A673 (cell line): Measurements from ENCODE around the gene STK38L. TPM values are rescaled to one million over a fixed set of nuclear protein-coding genes. Genes with fewer than 3 reads are reported as not detected.

Source experiments
- BruUV-seq: library from RNA; stranded (reverse); fragments of 400-500 nt; replicated peaks from 2 replicates; lab custom pipeline; 2021; lab: Mats Ljungman, UMichigan
- CTCF ChIA-PET: fragments of 300-600 bp; sonication (Branson Sonifier 250); formaldehyde crosslinking; loops from one replicate; lab custom pipeline; 2022; ENCODE audit warnings: antibody characterized with exemption; lab: Charles Lee
- POLR2A ChIA-PET: fragments of 300-600 bp; sonication (Branson Sonifier 250); formaldehyde crosslinking; loops from one replicate; lab custom pipeline; 2022; ENCODE audit warnings: antibody characterized with exemption; ENCODE audit not compliant: low non-redundant PET; lab: Charles Lee
- DNase-seq: peaks from one replicate; pipeline ENCODE4 v3.0.0-alpha.2; 2015; ENCODE audit warnings: low spot score
- H3K27ac ChIP-seq: fragments of 200-600 bp; sonication (generic); 2 replicates; pipeline ENCODE4 v1.5.1; 2016; ENCODE audit warnings: mixed run types, low read depth, mild to moderate bottlenecking, mixed read lengths, antibody characterized with exemption, low read length; ENCODE audit not compliant: poor library complexity, severe bottlenecking
- H3K27me3 ChIP-seq: fragments of 200-600 bp; sonication (generic); replicated peaks from 2 replicates; pipeline ENCODE4 v1.6.1; 2017; ENCODE audit warnings: mixed run types, low read depth, mild to moderate bottlenecking, mixed read lengths, antibody characterized with exemption, low read length; ENCODE audit not compliant: insufficient read depth, poor library complexity
- H3K36me3 ChIP-seq: fragments of 200-600 bp; sonication (generic); 2 replicates; pipeline ENCODE4 v1.6.1; 2016; ENCODE audit warnings: mixed run types, mild to moderate bottlenecking, mixed read lengths, antibody characterized with exemption, low read length; ENCODE audit not compliant: insufficient read depth, poor library complexity, severe bottlenecking
- H3K4me1 ChIP-seq: fragments of 200-600 bp; sonication (generic); 2 replicates; pipeline ENCODE4 v1.6.1; 2017; ENCODE audit warnings: mixed run types, mild to moderate bottlenecking, mixed read lengths, antibody characterized with exemption, low read length; ENCODE audit not compliant: insufficient read depth, poor library complexity, severe bottlenecking
- H3K4me3 ChIP-seq: fragments of 200-600 bp; sonication (generic); 2 replicates; pipeline ENCODE4 v1.5.1; 2016; ENCODE audit warnings: low read depth, mixed run types, mild to moderate bottlenecking, mixed read lengths, low read length; ENCODE audit not compliant: poor library complexity, severe bottlenecking
- H3K9me3 ChIP-seq: fragments of 200-600 bp; sonication (generic); 2 replicates; pipeline ENCODE4 v1.6.1; 2016; ENCODE audit warnings: mixed run types, low read depth, mild to moderate bottlenecking, mixed read lengths, antibody characterized with exemption, low read length; ENCODE audit not compliant: poor library complexity, severe bottlenecking
- CTCF ChIP-seq: fragments of 300-800, 200-600 bp; sonication (generic); conservative IDR thresholded peaks from 2 replicates; pipeline ENCODE4 v1.5.1; 2017; ENCODE audit warnings: low read depth, mild to moderate bottlenecking, antibody characterized with exemption, low read length, moderate library complexity, mixed read lengths
- EZH2 ChIP-seq: fragments of 200-600 bp; sonication (generic); IDR thresholded peaks from 2 replicates; pipeline ENCODE4 v1.6.1; 2017; ENCODE audit warnings: borderline replicate concordance, low read depth, mild to moderate bottlenecking, mixed read lengths, antibody characterized with exemption, low read length; ENCODE audit not compliant: poor library complexity, severe bottlenecking
- intact Hi-C: fragments of 100-400 bp; cut with micrococcal nuclease; formaldehyde crosslinking; loops from one replicate; pipeline ENCODE4 v1.10.0; 2022; ENCODE audit not compliant: unreplicated experiment
- total RNA-seq: library from RNA; stranded (reverse); gene quantifications from 2 replicates; pipeline ENCODE4 v1.2.3, GENCODE V29; 2021

Gene STK38L
- total RNA-seq, 1 experiment from 2014 or later = 21.0 TPM

- Histone ChIP-seq H3K4me3 (no peak overlapping the region), H3K9me3 (no peaks in the 10 kb centered on the region), H3K27ac (no peak overlapping the region), H3K4me1 (no peaks in the 10 kb centered on the region), H3K27me3 (no peaks in the 10 kb centered on the region), H3K36me3 (no peaks in the 10 kb centered on the region)
- ChIA-PET CTCF (no interaction called here), POLR2A (no interaction called here)
- DNase-seq = no peak
- intact Hi-C loops = no loop called here
- TF ChIP-seq EZH2 = no peak
- no peak for TF ChIP-seq CTCF
- no TSS peak for BruUV-seq
These were observed 38.7 kb downstream of the STK38L start for GRCh38 chr12:27282754-27283153.

DNA sequence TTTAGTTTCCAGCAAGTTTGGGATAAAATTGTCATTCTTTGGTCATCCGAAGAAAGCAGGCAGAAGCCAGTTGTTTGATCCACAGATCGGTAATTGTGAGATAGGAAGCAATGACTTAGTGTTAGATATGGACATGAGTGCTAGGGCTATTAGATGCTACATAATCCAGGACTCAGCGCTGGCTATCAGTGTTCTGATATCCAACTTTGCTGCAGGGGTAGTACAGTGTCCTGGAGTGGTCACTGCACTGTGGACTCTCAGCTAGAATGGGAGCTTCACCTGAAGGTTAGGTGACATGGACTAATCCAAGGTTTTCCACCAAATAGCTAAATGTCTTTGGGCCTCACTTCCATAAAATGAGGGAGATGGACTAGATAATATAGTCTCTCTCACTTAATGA, 39.9 kb downstream of the STK38L start:
- no peak for DNase-seq
- Histone ChIP-seq H3K4me3 (no peak overlapping the region), H3K27me3 (no peaks in the 10 kb centered on the region), H3K4me1 (no peaks in the 10 kb centered on the region), H3K36me3 (no peaks in the 10 kb centered on the region), H3K27ac (no peak overlapping the region), H3K9me3 (no peaks in the 10 kb centered on the region)
- no peak for TF ChIP-seq CTCF
- no peak for TF ChIP-seq EZH2
- intact Hi-C loops = no loop called here
- CTCF ChIA-PET = no interaction called here
- no TSS peak for BruUV-seq
- POLR2A ChIA-PET = no interaction called here

GRCh38 chr12:27284751-27285150, 40.7 kb downstream of the STK38L start:
- no peaks in the 10 kb centered on the region for H3K9me3 ChIP-seq
- H3K27ac ChIP-seq = no peak overlapping the region
- ChIA-PET CTCF (no interaction called here), POLR2A (no interaction called here)
- no peak for DNase-seq
- H3K4me3 ChIP-seq = no peak overlapping the region
- intact Hi-C loops = no loop called here
- TF ChIP-seq EZH2 (no peak), CTCF (no peak)
- no peaks in the 10 kb centered on the region for H3K4me1 ChIP-seq
- no TSS peak for BruUV-seq
- H3K27me3 ChIP-seq = no peaks in the 10 kb centered on the region
- no peaks in the 10 kb centered on the region for H3K36me3 ChIP-seq
